ENCODE results near the gene ZFP36L1.

DNA sequence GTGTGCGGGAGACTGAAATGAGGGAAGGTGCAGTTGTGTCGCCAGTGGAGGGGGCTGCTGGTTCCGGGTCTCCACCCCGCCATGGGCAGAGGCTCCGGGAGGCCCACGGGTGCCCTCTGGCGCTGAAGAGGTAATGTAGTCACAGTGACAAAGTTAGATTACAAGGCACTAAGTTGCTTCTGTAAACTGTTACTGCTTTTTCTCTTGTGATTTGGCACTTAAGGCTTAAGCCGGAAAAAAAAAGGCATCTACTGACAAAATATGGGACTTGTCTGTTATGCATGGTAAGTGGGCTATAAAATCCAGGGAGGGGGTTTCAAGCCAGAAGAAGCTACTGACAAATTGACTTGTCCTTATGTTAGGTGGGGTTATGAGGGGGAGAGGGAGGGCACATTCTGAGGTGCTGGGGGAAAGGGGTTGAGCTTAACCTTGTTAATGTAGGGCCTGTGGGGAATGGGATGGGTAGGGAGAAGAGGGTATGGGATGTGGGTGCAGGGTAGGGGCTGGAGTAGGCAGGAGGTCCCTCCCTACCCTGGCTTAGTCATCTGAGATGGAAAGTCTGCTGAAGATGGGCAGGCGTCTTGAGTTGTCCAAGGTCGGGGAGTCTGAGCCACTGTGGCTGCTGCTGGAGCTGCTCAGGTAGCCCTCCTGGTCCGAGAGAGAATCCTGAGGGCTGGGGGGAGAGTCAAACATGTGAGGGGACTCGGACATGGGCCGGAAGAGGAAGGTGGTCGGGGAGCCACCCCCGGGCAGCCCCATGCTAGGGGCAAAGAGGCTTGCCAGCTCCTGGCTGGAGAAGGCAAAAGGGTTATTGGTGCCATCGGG lies 3.7 kb downstream of the ZFP36L1 start:
- TF ChIP-seq CTCF (IDR thresholded peaks at IDR 0.05; ENCODE audit: borderline replicate concordance, extremely low read depth, low read length, poor library complexity, severe bottlenecking) (no peak), EZH2 (IDR thresholded peaks at IDR 0.05; ENCODE audit: borderline replicate concordance, low read depth, low read length, severe bottlenecking) (no peak)
